Uterus (tissue), 2 donors: Measurements from ENCODE around the gene LRRC8C.

ENCODE experiments used
- CTCF ChIP-seq, 4 experiments: fragments of 200-600 bp in 2 of 4; fragments of 450-650 bp in 2 of 4; sonication (generic) in 2 of 4; IDR thresholded peaks; one replicate each; pipeline ENCODE4 v1.5.1; 2016 to 2019; ENCODE audit warnings: antibody characterized with exemption in 4 of 4, mild to moderate bottlenecking in 2 of 4, moderate library complexity in 1 of 4
- POLR2A ChIP-seq, 2 donors: fragments of 450-650 bp; IDR thresholded peaks; one replicate each; pipeline ENCODE4 v1.6.1; 2016; ENCODE audit warnings: antibody characterized with exemption in 2 of 2, mild to moderate bottlenecking in 1 of 2, moderate library complexity in 1 of 2

GRCh38 chr1:89735479-89735878 lies 102.6 kb downstream of the LRRC8C start:
- TF ChIP-seq CTCF (IDR thresholded peaks at IDR 0.05) (no peak), POLR2A (IDR thresholded peaks at IDR 0.05) (no peak)
